HG03354 (cell line): ENCODE results near the gene KRT8.
"Not testable (repeated sequence)": the region's sequence is repeated elsewhere in the genome, so short reads cannot be mapped to it uniquely, and the experiment has no call there.

Experiments
- ATAC-seq: cut with Tn5 transposase; IDR thresholded peaks from one replicate; pipeline ENCODE4 v1.9.1; 2021; ENCODE audit warnings: mild to moderate bottlenecking; ENCODE audit not compliant: unreplicated experiment, poor library complexity, severe bottlenecking

Gene KRT8

GRCh38 chr12:52904509-52905300 lies at the start of gene KRT8:
KRT8 (minus strand) TSS chr12:52905076; CDS start chr12:52904981, 95 bp downstream.
- ATAC-seq, result not testable (repeated sequence)

DNA sequence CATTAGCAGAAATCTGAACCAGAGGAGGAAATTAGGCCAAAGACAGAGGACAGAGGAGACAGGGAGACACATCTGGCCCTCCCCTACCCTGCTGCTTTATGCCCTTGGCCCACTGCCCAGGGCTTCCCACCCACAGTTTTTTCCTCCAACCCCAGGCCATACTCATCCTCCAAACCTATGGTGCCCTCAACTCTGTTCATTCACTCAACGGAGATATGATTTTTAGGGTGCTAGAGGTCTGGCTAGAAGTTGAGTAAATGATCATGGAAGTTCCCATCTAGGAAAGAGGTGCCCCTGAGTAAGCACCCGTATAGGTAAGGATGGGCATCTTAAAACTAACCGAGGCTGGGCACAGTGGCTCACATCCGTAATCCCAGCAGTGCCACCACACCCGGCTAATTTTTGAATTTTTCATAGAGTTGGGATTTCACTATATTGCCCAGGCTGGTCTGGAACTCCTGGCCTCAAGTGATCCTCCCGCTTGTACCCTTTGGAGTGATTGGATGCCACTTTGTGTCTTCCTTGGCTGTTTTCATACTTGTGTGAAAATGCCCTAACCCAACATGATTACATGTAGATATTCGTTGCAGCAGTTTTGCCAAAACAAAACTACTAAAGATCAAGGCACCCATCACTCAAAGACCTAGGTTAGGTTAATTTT lies 48.4 kb upstream of the KRT8 start:
- no peak for ATAC-seq

GRCh38 chr12:52952076-52952801 lies 47.4 kb upstream of the KRT8 start:
- no peak for ATAC-seq

GRCh38 chr12:52951640-52952039 lies 46.8 kb upstream of the KRT8 start:
- no peak for ATAC-seq

DNA sequence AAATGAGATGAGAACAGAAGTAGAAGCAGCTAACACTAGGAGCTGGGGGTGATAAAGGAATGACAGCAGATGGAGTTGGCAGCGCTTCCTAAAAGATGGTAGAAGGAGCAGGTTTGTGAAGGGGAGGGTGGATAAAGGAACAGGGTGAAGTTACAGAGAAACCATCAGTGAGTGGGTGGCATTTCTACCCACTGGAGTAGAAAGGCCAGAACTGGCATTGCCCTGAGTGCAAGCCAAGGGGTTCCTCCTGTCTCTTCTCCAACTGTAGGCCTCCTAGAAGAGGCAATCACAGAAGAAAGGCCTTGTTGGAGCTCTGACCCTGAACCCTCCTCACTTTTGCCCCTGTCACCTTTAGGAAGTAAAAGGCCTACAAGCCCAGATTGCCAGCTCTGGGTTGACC lies 46.2 kb upstream of the KRT8 start:
- ATAC-seq, result no peak

DNA sequence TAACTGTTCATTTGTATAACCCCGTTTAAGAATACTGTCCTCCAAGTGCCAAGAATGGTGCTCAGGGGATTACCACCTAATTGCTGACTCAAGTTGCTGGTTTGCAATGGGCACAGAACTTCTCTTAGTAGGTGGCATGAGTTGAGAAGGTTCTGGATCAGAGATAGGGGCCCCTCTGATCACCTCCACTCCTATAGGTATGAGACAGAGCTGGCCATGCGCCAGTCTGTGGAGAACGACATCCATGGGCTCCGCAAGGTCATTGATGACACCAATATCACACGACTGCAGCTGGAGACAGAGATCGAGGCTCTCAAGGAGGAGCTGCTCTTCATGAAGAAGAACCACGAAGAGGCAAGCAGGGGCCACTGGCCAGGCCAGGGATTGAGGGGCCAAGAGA lies 45.7 kb upstream of the KRT8 start:
- no peak for ATAC-seq

DNA sequence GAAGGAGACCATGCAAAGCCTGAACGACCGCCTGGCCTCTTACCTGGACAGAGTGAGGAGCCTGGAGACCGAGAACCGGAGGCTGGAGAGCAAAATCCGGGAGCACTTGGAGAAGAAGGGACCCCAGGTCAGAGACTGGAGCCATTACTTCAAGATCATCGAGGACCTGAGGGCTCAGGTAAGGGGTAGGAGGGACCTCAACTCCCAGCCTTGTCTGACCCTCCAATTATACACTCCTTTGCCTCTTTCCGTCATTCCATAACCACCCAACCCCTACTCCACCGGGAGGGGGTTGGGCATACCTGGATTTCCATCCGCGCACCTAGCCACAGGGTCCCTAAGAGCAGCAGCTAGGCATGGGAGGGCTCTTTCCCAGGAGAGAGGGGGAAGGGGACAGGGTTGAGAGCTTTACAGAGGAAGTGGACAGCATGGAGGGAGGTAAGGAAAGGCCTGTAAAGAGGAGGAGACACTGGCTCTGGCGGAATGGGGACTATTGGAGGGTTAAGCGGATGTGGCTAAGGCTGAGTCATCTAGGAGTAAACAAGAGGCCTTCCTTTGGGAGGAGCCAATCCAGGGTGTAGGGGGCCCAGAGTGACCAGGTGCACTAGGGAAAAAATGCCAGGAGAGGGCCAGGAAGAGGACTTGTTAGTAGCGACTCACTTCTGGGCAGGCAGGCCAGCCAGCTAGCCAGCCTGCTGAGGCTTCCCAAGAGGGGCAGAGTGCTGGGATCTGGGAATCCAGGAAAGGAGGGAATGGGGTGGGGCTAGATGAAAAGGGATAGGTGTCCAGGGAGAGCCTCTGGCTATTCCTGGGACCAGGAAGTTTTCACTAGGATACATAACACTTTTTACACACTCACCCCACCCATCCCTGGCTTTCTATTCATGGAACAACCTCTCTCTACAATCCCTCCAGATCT lies 44.8 kb upstream of the KRT8 start:
- ATAC-seq, result no peak

DNA sequence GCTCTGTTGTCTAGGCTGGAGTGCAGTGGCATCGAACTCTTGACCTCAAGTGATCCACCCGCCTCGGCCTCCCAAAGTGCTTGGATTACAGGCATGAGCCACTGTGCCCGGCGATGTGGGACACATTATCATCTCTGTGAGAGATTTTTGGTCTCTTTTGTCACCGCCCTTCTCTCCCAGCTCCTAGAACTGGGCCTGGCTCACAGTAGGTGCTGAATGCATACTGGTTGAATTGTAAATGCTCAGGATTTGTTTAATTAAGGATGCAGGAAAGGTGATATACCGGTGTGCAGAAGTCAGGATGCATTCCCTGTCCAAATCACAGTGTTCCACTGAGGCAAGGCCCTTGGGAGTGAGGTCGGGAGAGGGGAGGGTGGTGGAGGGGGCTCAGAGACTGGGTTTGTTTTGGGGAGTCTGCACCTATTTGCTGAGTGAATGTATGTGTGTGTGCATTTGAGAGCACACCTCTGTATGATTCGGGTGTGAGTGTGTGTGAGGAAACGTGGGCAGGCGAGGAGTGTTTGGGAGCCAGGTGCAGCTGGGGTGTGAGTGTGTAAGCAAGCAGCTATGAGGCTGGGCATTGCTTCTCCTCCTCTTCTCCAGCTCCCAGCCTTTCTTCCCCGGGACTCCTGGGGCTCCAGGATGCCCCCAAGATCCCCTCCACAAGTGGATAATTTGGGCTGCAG lies 43.0 kb upstream of the KRT8 start:
- no peak for ATAC-seq

- no peak for ATAC-seq
Observed at GRCh38 chr12:52946797-52947547, 42.1 kb upstream of the KRT8 start.

- no peak for ATAC-seq
Observed at GRCh38 chr12:52946334-52946733, 41.5 kb upstream of the KRT8 start.

DNA sequence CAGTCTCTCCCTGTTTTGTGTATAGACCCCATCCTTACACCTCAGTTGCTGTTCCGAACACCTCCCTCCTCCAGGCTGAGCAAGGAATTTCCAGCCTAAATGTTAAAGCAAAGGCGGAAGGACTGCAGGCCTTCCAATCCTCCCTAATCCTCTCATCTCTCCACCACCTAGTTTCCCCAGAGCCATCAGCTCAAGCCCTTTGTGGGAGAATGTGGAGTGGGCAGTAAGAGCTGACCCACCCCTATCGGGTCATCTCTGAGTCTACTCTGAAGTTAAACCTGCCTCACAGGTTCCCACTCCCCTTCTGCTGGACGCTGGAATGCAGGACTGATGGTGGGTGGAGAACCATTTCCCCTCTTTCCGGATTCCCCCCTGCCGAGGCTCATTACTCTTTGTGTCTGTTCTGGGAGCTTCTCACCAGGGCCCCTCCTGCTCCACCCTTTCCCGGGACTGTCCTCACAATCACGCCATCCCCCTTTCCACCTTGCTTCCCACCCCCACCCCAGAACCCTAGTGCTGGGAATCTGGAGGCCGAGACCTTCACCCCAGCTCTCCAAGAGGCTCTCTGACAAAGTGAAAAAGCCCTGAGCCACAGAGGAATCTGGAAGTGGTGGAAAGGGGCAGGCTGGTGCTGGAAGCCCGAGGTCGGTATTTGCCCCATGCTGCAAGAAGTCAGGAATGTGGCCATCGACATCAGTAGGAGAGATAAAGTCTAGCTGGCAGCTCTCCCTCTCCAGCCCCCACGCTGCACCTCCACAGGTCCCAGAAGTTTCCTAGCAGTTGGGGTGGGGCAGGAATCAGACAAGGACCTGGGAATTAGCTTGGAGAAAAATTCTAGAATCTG lies 40.7 kb upstream of the KRT8 start:
- ATAC-seq, result no peak

GRCh38 chr12:52944683-52945388 lies 40.0 kb upstream of the KRT8 start:
- no peak for ATAC-seq

- ATAC-seq, result no peak
Observed at GRCh38 chr12:52942901-52943181, 38.0 kb upstream of the KRT8 start.

DNA sequence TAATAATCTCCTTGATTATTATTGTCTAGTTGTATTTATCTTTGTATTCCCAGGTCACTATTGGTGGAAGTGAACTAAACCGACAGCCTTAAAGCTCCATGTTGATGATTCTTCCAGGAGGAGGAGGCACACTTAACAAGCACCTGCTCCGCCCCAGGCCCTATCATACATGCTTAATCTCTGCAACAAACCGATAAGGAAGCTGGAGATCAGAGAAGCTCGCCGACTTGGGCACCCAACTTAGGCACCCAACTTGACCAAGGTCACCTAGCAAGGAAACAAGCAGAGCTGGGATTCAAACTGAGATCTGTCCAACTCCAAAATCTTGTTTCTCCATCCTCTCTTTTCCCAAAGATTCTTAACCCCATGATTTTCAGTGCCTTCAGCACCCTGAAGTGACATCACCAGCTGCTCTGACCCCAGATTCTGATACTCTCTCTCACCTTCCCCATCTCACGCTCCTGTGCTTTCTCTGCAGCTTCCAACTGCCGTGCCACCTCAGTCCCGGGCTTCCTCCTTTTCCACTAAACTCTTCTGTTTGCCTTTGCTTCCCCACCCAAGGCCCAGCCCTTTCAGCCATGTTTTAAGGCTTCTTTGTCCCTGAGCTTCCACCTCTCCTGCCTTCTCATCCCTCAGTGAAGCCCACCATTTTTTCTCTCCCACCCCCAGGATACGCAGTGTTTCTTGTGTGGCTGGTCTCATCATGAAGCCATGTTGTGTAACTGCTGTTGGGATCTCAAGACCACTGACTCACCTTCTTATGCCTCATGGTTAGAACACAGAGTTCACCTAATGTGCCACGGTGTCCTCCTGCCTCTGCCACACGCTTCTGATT lies 37.4 kb upstream of the KRT8 start:
- no peak for ATAC-seq

DNA sequence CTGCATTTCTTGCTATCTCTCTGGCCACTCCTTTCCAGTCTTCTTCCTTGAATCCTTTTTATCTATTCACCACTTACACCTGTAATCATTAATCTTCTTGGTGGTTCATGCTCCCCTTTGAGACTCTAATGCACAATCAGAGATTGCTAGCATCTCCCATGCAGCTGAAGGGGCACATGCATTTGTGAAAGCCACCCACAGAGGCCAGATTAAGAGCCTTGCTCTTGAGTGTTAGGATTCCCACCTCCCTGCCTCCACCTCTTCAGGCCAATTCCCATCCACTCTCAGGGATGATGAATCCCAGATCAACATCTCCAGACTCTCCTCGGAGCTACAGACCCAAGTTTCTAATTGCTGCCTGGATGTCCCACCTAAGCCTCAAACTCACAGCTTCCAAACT lies 24.7 kb upstream of the KRT8 start:
- ATAC-seq, result no peak

- ATAC-seq, result no peak
Observed at GRCh38 chr12:52927964-52928363, 23.1 kb upstream of the KRT8 start.
